Kidney epithelial cell (primary cell): Measurements from ENCODE around the gene CIROP. TPM values are rescaled to one million over a fixed set of nuclear protein-coding genes. Genes with fewer than 3 reads are reported as not detected.

Experiments
- DNase-seq: peaks from one replicate; pipeline ENCODE4 v3.0.0-alpha.2; 2010; ENCODE audit warnings: low read depth
- H3K27me3 ChIP-seq: 2 replicates; pipeline ENCODE4 v1.6.0; 2011; ENCODE audit warnings: low read length; ENCODE audit not compliant: control insufficient read depth, insufficient read depth
- H3K36me3 ChIP-seq: 2 replicates; pipeline ENCODE4 v1.5.1; 2011; ENCODE audit warnings: low read length; ENCODE audit not compliant: control insufficient read depth, insufficient read depth
- H3K4me3 ChIP-seq: 2 replicates; pipeline ENCODE4 v1.5.1; 2011; ENCODE audit warnings: low read depth, mild to moderate bottlenecking, control low read depth, low read length
- CTCF ChIP-seq: IDR thresholded peaks from 2 replicates; pipeline ENCODE4 v1.5.1; 2011; ENCODE audit warnings: mild to moderate bottlenecking, moderate library complexity, low read length, control low read depth, inconsistent platforms; ENCODE audit not compliant: insufficient read depth, poor library complexity, severe bottlenecking
- total RNA-seq: library from RNA; depleted of rRNA; stranded (reverse); fragments of >200 nt; gene quantifications from 2 replicates; pipeline ENCODE4 v1.2.3, GENCODE V29; 2015

The CIROP gene
- total RNA-seq, 1 donor from 2014 or later, result not detected

DNA sequence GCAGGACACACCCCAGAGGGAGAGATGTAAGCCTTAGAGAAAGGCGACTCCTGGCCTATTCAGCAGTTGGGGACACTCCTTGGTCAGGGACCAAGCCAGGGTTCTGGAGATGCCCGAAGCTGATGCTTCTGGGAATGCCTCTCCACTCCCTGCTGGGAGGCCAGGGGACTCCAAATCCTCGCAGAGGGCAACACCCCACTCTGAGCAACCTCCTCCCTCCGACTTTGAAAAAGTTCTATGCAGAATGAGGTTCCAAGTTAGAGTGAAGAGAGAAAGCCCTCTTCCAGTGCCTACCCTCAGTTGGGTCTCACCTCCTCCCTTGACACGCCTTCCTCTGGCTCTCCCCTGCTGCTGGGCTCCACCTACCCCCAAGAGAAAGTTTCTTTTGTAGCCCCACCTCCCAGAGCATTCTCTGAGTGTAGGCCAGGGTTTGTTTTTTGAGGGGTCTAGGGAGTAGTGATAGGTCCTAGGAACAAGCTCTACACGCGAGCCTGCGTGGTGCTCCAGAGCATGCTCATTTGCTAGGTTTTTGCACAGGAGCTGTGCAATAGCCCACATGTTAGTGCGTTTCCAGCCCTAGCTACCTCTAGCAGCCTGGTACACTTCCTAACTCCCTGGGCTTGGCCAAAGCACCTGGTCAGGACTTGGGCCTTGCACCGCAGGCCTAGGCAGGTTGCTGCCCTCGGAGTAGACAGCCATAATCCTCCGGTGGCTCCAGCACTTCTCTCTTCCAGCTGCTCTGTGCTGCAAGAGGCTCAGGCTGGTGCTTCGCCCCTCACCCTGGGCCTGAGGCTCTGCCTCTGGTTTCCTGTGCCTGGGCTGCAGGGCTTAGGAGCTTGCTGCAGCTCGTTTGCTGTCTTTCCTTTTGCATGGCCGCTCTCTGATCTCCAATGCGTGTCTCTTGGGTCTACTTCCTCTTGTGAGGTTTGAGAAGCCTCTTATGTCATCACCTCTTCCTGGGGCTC is 14.9 kb upstream of the CIROP start:
- no peak for DNase-seq
- Histone ChIP-seq H3K27me3 (no peaks in the 10 kb centered on the region), H3K36me3 (no peaks in the 10 kb centered on the region), H3K4me3 (no peak overlapping the region)
- TF ChIP-seq CTCF, result no peak

DNA sequence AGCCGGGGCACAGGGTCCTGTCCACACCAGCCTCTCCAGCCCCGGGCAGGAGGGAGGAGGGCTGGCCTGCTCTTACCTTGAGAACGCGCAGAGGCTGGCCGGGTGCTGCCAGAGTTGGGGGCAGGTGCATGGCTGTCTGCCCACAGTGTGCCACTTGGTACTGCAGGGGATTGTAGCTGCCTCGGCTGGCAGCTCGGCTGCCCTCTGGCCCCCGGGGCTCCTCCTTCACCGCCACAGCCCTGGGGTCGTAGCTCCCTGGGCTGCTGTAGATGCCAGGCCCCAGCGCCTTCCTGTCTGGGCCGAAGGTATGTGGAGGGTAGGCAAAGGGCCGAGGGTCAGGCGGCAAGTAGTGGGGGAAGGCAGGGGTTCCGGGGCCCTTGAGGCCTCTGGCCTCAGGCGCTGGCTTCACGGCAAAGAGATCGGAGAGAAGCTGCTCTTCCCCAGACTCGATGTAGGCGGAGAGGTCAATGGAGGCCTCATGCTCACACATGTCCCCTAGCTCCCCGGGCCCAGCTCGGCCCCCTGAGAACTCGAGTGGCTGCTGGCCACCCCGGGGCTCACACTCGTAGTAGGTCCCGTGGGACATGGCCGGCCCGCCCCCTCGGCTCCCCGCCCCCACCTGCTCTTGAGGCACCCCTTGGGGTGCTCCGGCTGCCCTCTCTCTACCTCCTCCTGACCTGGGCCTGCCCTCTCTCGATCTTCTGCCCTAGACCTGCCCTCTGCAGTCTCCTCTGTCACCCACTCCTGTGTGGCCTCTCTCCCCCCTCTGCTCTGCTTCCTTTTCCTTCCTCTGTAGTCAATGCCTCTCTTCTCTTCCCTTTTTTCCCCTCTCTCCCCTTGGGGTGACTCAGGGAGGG is 13.9 kb upstream of the CIROP start, which contains the start of gene CEBPE:
Gene CEBPE (minus strand): TSS at position 750 of the 857 bp plus-strand sequence. CDS start 164 bp downstream, at position 586.
- no peak for TF ChIP-seq CTCF
- DNase-seq, result no peak
- no peak within 1 kb of the TSS for H3K4me3 ChIP-seq
- H3K36me3 ChIP-seq, result no peaks in the 10 kb centered on the region
- no peaks in the 10 kb centered on the region for H3K27me3 ChIP-seq

DNA sequence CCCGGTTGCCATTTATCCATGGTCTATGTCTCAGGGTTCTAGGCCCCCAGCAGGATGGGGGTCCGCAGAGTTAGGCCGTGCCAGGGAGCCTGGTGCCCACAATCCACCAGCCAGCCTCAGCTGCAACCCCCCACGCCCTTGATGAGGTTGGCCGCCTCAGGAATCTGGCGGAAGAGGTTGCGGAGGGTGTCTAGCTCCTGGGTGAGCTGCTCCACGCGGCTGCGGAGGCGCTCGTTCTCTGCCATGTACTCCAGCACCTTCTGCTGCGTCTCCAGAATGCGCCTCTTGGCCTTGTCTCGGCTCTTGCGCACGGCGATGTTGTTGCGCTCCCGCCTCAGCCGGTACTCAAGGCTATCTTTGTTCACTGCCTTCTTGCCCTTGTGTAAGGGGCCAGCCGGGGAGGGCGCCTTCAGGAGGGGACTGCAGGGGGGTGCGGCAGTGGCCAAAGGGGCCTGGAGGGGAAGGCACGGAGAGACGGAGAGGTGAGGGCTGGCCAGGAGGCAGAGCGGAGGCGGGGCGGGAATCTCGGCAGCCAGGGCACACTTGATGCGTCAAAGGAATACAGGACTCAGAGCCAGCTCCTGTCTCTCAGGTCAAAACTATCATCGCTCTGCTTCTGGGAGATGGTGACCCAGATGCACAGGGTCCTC is 12.7 kb upstream of the CIROP start:
- no peaks in the 10 kb centered on the region for H3K36me3 ChIP-seq
- no peaks in the 10 kb centered on the region for H3K27me3 ChIP-seq
- TF ChIP-seq CTCF, result no peak
- no peak for DNase-seq
- H3K4me3 ChIP-seq, result no peak overlapping the region

GRCh38 chr14:23115918-23116317 is 11.1 kb upstream of the CIROP start:
- H3K36me3 ChIP-seq, result no peaks in the 10 kb centered on the region
- TF ChIP-seq CTCF, result no peak
- H3K27me3 ChIP-seq, result peaks cover 4% of the 10 kb centered on the region
- no peak overlapping the region for H3K4me3 ChIP-seq
- no peak for DNase-seq

- no peaks in the 10 kb centered on the region for H3K36me3 ChIP-seq
- DNase-seq, result peak; percentile 93
- no peak for TF ChIP-seq CTCF
- no peak overlapping the region for H3K4me3 ChIP-seq
- H3K27me3 ChIP-seq, result peaks cover 6% of the 10 kb centered on the region
These were observed 10.4 kb upstream of the CIROP start for GRCh38 chr14:23115039-23115731.
